ENCODE data around the gene PLD1. TPM values are rescaled to one million over a fixed set of nuclear protein-coding genes. Genes with fewer than 3 reads are reported as not detected.

Gene PLD1
- total and polyA plus RNA-seq, 10 of the 15 experiments (the other 5 are each of a cell fraction or from before 2014, with no cell fraction given): 2.9 to 108 (median 3.6) TPM

DNA sequence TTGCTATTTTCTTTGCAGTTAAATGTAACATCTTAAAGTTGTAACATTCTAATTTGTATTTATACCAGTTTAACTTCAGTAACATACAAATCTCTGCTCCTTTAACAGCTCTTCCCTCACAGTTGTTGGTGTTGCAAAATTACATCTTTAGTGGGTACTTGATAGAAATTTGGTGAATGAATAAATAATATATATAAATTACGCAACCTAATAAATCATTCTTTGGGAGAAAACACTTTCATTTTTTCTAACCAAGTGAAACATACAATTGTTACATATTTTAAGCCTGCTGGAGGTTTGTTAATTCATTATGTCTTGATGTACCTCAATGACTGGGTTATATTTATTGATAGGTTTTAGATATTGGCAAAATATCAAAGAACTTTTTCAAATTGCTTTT lies 118.8 kb downstream of the PLD1 start (continued):
- TF ChIP-seq, protein P1, sequence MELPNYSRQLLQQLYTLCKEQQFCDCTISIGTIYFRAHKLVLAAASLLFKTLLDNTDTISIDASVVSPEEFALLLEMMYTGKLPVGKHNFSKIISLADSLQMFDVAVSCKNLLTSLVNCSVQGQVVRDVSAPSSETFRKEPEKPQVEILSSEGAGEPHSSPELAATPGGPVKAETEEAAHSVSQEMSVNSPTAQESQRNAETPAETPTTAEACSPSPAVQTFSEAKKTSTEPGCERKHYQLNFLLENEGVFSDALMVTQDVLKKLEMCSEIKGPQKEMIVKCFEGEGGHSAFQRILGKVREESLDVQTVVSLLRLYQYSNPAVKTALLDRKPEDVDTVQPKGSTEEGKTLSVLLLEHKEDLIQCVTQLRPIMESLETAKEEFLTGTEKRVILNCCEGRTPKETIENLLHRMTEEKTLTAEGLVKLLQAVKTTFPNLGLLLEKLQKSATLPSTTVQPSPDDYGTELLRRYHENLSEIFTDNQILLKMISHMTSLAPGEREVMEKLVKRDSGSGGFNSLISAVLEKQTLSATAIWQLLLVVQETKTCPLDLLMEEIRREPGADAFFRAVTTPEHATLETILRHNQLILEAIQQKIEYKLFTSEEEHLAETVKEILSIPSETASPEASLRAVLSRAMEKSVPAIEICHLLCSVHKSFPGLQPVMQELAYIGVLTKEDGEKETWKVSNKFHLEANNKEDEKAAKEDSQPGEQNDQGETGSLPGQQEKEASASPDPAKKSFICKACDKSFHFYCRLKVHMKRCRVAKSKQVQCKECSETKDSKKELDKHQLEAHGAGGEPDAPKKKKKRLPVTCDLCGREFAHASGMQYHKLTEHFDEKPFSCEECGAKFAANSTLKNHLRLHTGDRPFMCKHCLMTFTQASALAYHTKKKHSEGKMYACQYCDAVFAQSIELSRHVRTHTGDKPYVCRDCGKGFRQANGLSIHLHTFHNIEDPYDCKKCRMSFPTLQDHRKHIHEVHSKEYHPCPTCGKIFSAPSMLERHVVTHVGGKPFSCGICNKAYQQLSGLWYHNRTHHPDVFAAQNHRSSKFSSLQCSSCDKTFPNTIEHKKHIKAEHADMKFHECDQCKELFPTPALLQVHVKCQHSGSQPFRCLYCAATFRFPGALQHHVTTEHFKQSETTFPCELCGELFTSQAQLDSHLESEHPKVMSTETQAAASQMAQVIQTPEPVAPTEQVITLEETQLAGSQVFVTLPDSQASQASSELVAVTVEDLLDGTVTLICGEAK (IDR thresholded peaks at IDR 0.05; ENCODE audit: borderline replicate concordance): no peak
- TF ChIP-seq, protein P2, sequence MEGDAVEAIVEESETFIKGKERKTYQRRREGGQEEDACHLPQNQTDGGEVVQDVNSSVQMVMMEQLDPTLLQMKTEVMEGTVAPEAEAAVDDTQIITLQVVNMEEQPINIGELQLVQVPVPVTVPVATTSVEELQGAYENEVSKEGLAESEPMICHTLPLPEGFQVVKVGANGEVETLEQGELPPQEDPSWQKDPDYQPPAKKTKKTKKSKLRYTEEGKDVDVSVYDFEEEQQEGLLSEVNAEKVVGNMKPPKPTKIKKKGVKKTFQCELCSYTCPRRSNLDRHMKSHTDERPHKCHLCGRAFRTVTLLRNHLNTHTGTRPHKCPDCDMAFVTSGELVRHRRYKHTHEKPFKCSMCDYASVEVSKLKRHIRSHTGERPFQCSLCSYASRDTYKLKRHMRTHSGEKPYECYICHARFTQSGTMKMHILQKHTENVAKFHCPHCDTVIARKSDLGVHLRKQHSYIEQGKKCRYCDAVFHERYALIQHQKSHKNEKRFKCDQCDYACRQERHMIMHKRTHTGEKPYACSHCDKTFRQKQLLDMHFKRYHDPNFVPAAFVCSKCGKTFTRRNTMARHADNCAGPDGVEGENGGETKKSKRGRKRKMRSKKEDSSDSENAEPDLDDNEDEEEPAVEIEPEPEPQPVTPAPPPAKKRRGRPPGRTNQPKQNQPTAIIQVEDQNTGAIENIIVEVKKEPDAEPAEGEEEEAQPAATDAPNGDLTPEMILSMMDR (IDR thresholded peaks at IDR 0.05 in 2 of 3, conservative IDR thresholded peaks at IDR 0.05 in 1 of 3; ENCODE audit: control insufficient read depth in 2 of 3, extremely low read depth in 1 of 3, insufficient read depth in 1 of 3, low read depth in 3 of 3, low read length in 3 of 3): no peak

DNA sequence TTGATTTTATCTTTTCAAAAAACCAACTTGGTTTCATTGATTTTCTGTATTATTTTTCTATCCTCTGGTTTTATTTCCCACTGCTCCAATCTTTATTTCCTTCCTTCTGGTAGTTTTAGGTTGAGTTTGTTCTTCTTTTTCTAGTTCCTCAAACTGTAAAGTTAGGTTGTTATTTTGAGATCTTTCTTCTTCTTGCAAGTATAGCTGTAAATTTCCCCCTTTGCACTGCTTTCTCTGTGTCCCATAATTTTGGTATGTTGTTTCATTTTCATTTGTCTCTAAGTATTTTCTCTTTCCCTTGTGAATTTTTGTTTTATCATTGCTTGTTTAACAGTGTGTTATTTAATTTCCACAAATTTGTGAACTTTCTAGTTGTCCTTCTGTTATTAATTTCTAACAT lies 120.0 kb downstream of the PLD1 start:
- no TSS peak for BruUV-seq (replicated peaks)
- no peaks in the 10 kb centered on the region for H3K27me3 ChIP-seq (replicated peaks in 1 of 2; ENCODE audit: control insufficient read depth in 2 of 2, insufficient read depth in 2 of 2, low read length in 1 of 2)
- peak overlapping the region; percentile 23 for H3K27ac ChIP-seq (ENCODE audit: control insufficient read depth, insufficient read depth)
- no peaks in the 10 kb centered on the region for H4K20me1 ChIP-seq (ENCODE audit: control insufficient read depth, insufficient read depth)
- no peaks in the 10 kb centered on the region for H3K36me3 ChIP-seq (ENCODE audit: control insufficient read depth in 2 of 2, insufficient read depth in 2 of 2, low read length in 1 of 2)
- FAIRE-seq (no peak), ATAC-seq (peak; percentile 74), DNase-seq (ENCODE audit: low read depth, low spot score) (peak; percentile 21)
- no peak overlapping the region for H3K9ac ChIP-seq (ENCODE audit: control insufficient read depth, insufficient read depth, low read length)
- ChIA-PET POLR2A (interaction anchor here (0.6 kb wide), 1 partner anchor 107 kb away, joined by 3 read pairs; no protein-coding TSS in a partner anchor), CTCF (interaction anchor here (1.2 to 2.8 kb wide), 4 partner anchors 82 to 641 kb away, joined by 5 to 16 read pairs (median 12); no protein-coding TSS in a partner anchor), RAD21 (ENCODE audit: unreplicated experiment) (interaction anchor here (0.6 to 3.5 kb wide), 5 partner anchors 29 to 696 kb away, joined by 3 to 33 read pairs (median 3); no protein-coding TSS in a partner anchor), SMC1A (ENCODE audit: uncharacterized antibody, unreplicated experiment) (interaction anchor here (1.4 to 4.2 kb wide), 7 partner anchors 10 to 144 kb away, joined by 4 to 46 read pairs (median 4); no protein-coding TSS in a partner anchor)
- in situ Hi-C loops (cut with MboI) (no loop called here), intact Hi-C loops (cut with micrococcal nuclease; ENCODE audit: unreplicated experiment) (no loop called here)
- H3K4me1 ChIP-seq (ENCODE audit: control insufficient read depth, insufficient read depth, low read length): peaks cover 3% of the 10 kb centered on the region; the same call in 1 of the 2 replicates
- H3K4me2 ChIP-seq (ENCODE audit: control insufficient read depth, insufficient read depth): no peak overlapping the region; the same call in 1 of the 2 replicates
- no peaks in the 10 kb centered on the region for H3K79me2 ChIP-seq (ENCODE audit: control insufficient read depth, insufficient read depth, low read length)
- H3K9me3 ChIP-seq (replicated peaks; ENCODE audit: control insufficient read depth, insufficient read depth, low read length): no peaks in the 10 kb centered on the region; the same call in 2 of the 3 replicates
- no peak overlapping the region for H3K4me3 ChIP-seq
- no peak overlapping the region for H2AFZ ChIP-seq (ENCODE audit: control insufficient read depth, low read depth, low read length)
- TF ChIP-seq YY1 (IDR thresholded peaks at IDR 0.05; ENCODE audit: low read depth, low read length) (no peak), IKZF2 (IDR thresholded peaks at IDR 0.05) (peak; percentile 21 to 23; a peak in 2 of 4 replicates), NR2F1 (conservative IDR thresholded peaks at IDR 0.05) (no peak), RFX5 (IDR thresholded peaks at IDR 0.05; ENCODE audit: low read depth, low read length) (no peak), NBN (IDR thresholded peaks at IDR 0.05) (peak; percentile 37; the same call in 1 of the 2 replicates), HCFC1 (IDR thresholded peaks at IDR 0.05; ENCODE audit: low read length) (no peak), BRCA1 (IDR thresholded peaks at IDR 0.05; ENCODE audit: low read depth, low read length) (no peak)
- TF ChIP-seq, protein P3, sequence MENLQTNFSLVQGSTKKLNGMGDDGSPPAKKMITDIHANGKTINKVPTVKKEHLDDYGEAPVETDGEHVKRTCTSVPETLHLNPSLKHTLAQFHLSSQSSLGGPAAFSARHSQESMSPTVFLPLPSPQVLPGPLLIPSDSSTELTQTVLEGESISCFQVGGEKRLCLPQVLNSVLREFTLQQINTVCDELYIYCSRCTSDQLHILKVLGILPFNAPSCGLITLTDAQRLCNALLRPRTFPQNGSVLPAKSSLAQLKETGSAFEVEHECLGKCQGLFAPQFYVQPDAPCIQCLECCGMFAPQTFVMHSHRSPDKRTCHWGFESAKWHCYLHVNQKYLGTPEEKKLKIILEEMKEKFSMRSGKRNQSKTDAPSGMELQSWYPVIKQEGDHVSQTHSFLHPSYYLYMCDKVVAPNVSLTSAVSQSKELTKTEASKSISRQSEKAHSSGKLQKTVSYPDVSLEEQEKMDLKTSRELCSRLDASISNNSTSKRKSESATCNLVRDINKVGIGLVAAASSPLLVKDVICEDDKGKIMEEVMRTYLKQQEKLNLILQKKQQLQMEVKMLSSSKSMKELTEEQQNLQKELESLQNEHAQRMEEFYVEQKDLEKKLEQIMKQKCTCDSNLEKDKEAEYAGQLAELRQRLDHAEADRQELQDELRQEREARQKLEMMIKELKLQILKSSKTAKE (IDR thresholded peaks at IDR 0.05; ENCODE audit: low read depth, poor library complexity, severe bottlenecking): peak; percentile 20
- TF ChIP-seq, protein P4, sequence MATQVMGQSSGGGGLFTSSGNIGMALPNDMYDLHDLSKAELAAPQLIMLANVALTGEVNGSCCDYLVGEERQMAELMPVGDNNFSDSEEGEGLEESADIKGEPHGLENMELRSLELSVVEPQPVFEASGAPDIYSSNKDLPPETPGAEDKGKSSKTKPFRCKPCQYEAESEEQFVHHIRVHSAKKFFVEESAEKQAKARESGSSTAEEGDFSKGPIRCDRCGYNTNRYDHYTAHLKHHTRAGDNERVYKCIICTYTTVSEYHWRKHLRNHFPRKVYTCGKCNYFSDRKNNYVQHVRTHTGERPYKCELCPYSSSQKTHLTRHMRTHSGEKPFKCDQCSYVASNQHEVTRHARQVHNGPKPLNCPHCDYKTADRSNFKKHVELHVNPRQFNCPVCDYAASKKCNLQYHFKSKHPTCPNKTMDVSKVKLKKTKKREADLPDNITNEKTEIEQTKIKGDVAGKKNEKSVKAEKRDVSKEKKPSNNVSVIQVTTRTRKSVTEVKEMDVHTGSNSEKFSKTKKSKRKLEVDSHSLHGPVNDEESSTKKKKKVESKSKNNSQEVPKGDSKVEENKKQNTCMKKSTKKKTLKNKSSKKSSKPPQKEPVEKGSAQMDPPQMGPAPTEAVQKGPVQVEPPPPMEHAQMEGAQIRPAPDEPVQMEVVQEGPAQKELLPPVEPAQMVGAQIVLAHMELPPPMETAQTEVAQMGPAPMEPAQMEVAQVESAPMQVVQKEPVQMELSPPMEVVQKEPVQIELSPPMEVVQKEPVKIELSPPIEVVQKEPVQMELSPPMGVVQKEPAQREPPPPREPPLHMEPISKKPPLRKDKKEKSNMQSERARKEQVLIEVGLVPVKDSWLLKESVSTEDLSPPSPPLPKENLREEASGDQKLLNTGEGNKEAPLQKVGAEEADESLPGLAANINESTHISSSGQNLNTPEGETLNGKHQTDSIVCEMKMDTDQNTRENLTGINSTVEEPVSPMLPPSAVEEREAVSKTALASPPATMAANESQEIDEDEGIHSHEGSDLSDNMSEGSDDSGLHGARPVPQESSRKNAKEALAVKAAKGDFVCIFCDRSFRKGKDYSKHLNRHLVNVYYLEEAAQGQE (IDR thresholded peaks at IDR 0.05; ENCODE audit: low read depth, low read length): no peak

Measured in GM12878 (cell line).